GM18868 (cell line): ENCODE results near the gene ITPR1.
"Not testable (repeated sequence)": the region's sequence is repeated elsewhere in the genome, so short reads cannot be mapped to it uniquely, and the experiment has no call there.

Experiments
- ATAC-seq: cut with Tn5 transposase; IDR thresholded peaks from one replicate; pipeline ENCODE4 v1.9.1; 2021; ENCODE audit warnings: mild to moderate bottlenecking, moderate library complexity; ENCODE audit not compliant: unreplicated experiment

Gene ITPR1

GRCh38 chr3:4493014-4493940, at the start of gene ITPR1:
TSS of gene ITPR1 (plus strand) at chr3:4493348. CDS start at chr3:4516492, 23,144 bp downstream.
- peak; percentile 92 for ATAC-seq

DNA sequence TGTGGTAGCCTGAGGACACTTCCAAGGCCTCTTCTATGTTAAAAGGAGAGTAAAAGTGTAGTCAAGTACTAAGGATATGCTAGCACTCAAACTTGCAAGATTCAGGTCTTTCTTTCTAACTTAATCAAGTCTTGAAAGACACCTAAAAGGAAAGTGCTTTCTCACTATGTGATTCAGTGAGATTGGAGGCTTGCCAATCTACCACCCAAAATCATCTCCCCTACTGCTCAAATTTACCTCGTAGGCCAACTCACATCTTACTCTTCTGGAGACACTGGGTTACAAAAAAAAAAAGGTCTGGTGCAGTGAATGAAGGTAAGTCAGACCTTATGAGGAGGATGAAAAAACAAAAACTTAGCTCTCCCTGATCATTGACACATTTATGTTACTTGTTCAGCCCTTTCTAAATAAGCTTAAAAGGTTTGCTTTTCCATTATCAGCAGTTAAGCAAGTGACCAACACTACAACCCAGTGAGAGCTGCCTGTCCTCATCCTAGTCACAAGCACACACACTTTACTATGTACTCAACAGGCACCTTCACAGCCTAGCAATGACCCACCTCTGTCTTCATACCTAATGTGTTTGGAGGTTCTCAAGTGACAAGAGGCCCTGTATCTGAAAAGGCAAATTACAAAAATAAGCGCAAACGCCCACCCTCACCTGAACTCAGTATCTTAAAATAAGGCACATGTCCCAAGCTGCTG, 45.7 kb upstream of the ITPR1 start:
- no peak for ATAC-seq

DNA sequence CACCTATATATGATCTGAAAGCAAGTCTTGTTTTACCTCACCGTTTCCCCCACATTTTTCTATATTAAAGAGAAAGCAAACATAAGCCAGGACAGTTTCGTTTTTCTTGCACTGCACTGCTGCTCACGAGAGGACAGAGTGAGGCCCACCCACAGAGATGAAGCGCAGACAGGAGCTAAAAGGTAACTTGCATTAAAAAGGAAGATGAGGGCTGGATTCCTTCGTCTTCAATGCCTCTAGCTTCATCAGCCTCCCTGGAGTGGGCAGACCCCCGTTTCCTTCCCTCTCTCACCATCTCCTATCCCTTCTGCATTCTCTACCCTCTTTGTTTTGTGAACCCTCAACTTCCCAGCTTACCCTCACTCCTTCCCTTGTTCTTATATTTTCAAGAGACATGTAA, 45.0 kb upstream of the ITPR1 start:
- no peak for ATAC-seq

DNA sequence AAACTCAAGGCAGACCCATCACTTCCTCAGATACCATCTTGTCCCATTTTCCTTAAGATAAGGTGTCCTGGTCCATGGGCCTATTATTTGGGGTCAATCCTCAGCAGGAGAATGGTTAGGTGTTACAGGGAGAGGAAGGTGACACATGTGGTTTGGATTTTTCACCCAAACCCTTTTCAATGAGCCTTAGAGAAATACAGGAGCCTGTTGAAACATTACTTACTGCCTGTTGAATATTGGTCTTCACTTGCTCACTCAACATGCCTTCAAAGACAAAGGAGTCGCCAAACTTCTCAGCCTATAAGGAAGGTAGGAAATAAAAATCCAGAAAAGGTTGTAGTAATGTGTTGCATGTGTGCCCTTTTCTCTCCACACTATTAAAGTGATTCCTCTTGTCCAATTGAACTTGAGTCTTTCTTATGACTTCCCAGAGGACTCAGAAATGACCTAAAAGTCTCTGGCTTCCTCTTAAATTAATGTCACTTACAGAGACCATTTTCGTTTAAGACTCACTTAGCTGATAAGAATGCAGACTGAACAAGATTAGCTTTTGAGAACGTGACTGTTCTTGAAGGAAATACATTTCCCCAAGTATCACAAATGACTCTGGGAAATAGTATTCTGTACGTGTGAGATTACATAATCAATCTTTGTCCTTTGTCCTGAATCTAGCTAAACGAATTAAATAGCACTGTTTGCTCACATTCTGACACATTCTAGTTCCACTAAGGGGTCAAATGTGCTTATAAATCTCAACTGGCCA, 43.9 kb upstream of the ITPR1 start:
- ATAC-seq = no peak

GRCh38 chr3:4454142-4454541, 39.0 kb upstream of the ITPR1 start:
- no peak for ATAC-seq

- ATAC-seq = not testable (repeated sequence)
These were observed 36.4 kb upstream of the ITPR1 start for GRCh38 chr3:4456780-4457179.

- ATAC-seq = no peak
These were observed 34.2 kb upstream of the ITPR1 start for GRCh38 chr3:4458961-4459360.

DNA sequence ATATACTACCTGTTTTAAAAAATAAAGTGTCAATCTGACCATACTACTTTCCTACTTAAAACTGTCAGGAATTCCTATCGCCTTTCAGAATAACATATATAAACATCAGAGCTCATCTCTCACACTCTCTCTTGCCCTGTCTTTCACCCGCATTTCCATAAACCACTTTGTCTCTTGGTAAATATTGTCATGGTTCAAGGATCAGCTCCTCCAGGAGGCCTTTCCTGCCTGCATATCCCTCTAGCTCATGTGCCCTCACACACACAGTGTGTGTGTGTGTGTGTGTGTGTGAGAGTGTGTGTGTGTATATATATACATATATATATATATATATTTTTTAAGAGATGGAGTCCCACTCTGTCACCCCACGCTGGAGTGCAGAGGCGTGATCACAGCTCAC, 32.8 kb upstream of the ITPR1 start:
- ATAC-seq = no peak

GRCh38 chr3:4461468-4462090, 31.6 kb upstream of the ITPR1 start:
- no peak for ATAC-seq

DNA sequence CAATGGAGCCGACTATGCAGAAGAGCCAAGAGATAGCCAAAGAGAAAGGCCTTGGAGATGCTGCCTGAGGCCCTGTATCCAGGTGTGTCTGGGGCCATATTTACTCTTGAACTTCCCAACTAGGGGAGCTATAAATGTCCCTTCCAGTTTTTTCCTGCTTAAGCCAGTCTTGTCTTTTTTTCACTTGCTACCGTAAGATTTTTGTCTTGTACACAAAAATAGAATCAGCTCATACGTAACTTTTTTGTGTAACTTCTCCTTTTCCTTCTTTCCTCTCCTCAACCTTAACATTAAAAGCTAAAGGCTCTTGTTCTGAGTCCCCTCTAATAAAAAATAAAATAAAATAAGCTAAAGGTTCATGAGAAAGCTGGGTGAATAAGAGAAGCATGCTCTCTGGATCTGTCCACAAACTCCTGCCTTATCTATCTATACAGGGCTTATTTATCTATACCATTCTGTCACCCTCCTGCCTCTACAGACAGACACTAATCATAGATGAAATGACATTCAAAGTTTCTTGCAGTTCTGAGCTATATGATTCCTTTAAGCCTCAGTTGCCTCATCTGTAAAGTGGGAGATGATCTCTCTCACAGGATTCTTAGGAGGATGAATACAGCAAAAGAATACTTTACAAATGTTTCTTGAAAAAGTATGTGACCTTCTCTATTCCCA, 30.6 kb upstream of the ITPR1 start:
- ATAC-seq = no peak

DNA sequence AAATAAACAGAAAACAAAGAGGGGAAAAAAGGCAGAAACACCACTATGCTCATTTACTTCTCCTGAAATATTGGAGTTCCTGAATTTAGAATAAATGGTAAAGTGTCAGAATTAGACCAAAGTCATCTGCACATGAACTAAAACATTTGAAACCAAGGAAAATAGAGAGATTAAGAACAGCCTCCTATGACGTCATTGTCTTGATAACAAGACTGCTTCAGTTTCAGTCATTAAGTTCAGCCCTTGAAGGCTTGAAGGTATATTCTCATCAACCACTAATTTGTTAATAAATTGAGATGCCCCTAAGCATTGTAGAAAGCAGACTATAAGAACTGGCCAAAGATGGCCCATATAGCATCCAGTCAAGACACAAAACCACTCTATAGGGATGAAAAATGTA, 28.6 kb upstream of the ITPR1 start:
- ATAC-seq = no peak

DNA sequence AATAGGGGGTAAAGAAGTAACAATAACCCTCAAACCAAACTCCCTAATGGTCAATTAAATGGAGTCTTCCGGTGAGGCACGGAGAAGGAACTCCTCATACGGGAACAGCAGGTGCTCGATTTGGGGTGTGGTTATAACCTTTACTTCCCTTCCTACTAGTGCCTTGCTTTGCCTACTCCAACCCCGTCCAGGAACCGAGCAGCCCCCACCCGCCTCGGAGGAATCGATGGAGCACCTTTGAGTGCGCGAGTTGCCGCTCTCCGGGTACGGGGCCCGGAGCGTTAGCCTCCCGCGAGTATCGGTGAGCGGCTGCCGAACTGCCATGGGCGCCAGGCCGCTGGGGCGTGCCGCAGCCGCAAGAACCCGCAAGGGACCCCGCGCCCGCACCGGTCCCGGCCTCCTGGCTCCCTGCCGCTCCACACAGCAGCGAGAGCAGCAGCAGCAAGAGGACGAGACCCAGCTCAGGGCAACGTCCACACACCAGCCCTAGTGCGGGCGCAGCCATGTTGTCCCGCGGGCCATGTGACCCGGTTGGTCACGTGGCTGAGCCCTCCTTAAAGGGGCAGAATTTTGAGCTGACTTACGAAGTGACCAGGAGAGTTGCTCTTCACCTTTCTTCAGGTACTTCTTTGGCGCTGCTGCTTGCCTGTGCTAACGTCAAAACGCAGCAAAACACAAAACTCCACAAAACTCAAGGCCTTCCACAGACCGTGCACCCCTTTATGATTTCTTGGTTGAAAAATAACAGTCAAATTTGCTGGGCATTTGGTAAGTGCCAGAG, 26.2 kb upstream of the ITPR1 start, which contains the start of gene SUMF1:
Gene SUMF1 (minus strand): TSS at position 529 of the 781 bp plus-strand sequence. CDS start 24 bp downstream, at position 505.
- peak; percentile 100 for ATAC-seq

- ATAC-seq = no peak
These were observed 25.7 kb upstream of the ITPR1 start for GRCh38 chr3:4467522-4467867.

- no peak for ATAC-seq
These were observed 21.2 kb upstream of the ITPR1 start for GRCh38 chr3:4471907-4472306.

GRCh38 chr3:4472312-4472711, 20.8 kb upstream of the ITPR1 start:
- no peak for ATAC-seq

GRCh38 chr3:4472766-4473165, 20.4 kb upstream of the ITPR1 start:
- no peak for ATAC-seq

DNA sequence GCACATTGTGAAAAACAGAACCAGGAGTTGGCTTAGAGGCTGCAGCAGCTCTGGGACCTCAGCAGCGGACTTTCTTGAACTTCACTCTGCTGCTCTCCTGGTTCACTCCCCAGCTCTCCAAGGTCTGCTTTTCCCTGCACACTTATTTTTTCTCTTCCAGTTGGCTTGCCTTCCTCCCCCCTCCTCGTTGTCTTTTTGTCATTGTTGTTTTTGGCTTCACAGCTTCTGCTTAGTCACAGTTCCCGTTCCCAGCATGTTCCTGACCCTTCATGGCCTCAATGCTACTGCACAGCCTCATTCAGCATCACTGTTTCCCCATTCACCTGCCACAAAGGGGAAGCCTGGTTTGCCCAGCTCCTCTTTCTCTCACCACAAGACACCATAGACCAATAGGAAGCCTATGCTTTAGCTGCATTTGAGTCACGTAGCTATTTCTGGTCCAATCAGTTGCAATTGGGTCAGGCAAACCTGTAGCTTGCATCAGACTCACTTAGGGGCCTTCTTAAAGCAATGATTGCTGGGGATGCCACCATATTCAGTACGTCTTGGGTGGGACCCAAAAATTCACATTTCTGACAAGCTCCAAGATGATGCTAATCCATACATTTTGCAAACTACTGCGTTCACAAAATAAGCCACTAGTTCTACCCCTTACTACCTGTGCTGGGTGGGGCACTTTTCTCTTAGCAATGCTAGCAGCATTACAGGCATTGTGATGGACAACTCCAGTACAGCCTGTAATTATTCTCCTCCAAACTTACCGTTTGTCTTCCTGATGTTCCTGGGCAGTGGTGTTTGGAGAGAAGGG, 18.3 kb upstream of the ITPR1 start:
- ATAC-seq = peak; percentile 60

GRCh38 chr3:4475804-4476203, 17.3 kb upstream of the ITPR1 start:
- no peak for ATAC-seq

DNA sequence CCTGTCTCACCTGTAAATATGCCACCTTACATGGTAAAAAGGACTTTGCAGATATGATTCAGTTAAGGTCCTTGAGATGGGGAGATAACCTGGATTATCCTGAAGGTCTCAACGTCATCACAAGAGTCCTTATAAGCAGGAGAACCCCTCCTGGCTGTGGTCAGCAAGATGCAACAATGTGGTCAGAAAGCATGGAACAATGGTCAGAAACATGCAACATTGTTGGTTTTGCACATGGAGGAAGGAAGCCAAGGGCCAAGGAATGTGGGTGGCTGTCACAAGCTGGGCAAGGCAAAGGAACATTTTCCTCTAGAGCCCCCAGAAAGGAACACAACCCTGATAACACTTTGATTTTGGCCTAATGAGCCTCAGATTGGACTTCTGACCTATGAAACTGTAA, 16.7 kb upstream of the ITPR1 start:
- ATAC-seq = no peak
